ENCODE results near the gene PPP1R16B.

The PPP1R16B gene

GRCh38 chr20:38962044-38962927, 156.8 kb downstream of the PPP1R16B start, which contains the start of gene DHX35 (continued):
- peak; percentile 38; the same call in 1 of the 2 replicates for TF ChIP-seq ZNF639 (tag by site-specific recombination; IDR thresholded peaks at IDR 0.05)
- no peak for TF ChIP-seq ZNF585B (tag by site-specific recombination; IDR thresholded peaks at IDR 0.05)
- no peak for TF ChIP-seq ZNF747 (tag by site-specific recombination; IDR thresholded peaks at IDR 0.05)
- peak; percentile 91 for TF ChIP-seq YY1 (tag by site-specific recombination; IDR thresholded peaks at IDR 0.05)
- TF ChIP-seq ZNF157 (tag by site-specific recombination; IDR thresholded peaks at IDR 0.05) = no peak
- no peak for TF ChIP-seq ZNF391 (tag by site-specific recombination; IDR thresholded peaks at IDR 0.05; ENCODE audit: borderline replicate concordance, low read depth)
- TF ChIP-seq KLF10 (tag by site-specific recombination; IDR thresholded peaks at IDR 0.05) = peak; percentile 95
- TF ChIP-seq ZSCAN23 (tag by site-specific recombination; IDR thresholded peaks at IDR 0.05) = no peak
- no peak for TF ChIP-seq TSHZ1 (tag by site-specific recombination; IDR thresholded peaks at IDR 0.05; ENCODE audit: borderline replicate concordance)
- no peak for TF ChIP-seq ZNF768 (tag by site-specific recombination; IDR thresholded peaks at IDR 0.05)
- TF ChIP-seq SALL2 (tag by site-specific recombination; IDR thresholded peaks at IDR 0.05; ENCODE audit: borderline replicate concordance) = no peak
- no peak for TF ChIP-seq ZNF248 (tag by site-specific recombination; IDR thresholded peaks at IDR 0.05)
- no peak for TF ChIP-seq ZNF610 (tag by site-specific recombination; IDR thresholded peaks at IDR 0.05; ENCODE audit: borderline replicate concordance)
- TF ChIP-seq SCRT1 (tag by site-specific recombination; IDR thresholded peaks at IDR 0.05; ENCODE audit: borderline replicate concordance) = peak; percentile 70; the same call in 1 of the 2 replicates
- no peak for TF ChIP-seq ZNF423 (tag by site-specific recombination; IDR thresholded peaks at IDR 0.05)
- TF ChIP-seq ZNF518A (tag by site-specific recombination; conservative IDR thresholded peaks at IDR 0.05; ENCODE audit: low read depth) = peak; percentile 44; the same call in 1 of the 2 replicates
- no peak for TF ChIP-seq ZNF837 (tag by site-specific recombination; IDR thresholded peaks at IDR 0.05)
- no peak for TF ChIP-seq ZNF121 (tag by site-specific recombination; IDR thresholded peaks at IDR 0.05)
- TF ChIP-seq OSR2 (tag by site-specific recombination; IDR thresholded peaks at IDR 0.05) = peak; percentile 73
- peak; percentile 98 for TF ChIP-seq SP3 (tag by site-specific recombination; IDR thresholded peaks at IDR 0.05)
- no peak; the same call in 1 of the 2 replicates for TF ChIP-seq ZFP37 (tag by site-specific recombination; IDR thresholded peaks at IDR 0.05)
- peak; percentile 73; the same call in 1 of the 2 replicates for TF ChIP-seq PRDM10 (tag by site-specific recombination; IDR thresholded peaks at IDR 0.05)
- peak; percentile 86 for TF ChIP-seq EGR2 (tag by site-specific recombination; IDR thresholded peaks at IDR 0.05; ENCODE audit: low read depth)
- TF ChIP-seq ZNF580 (tag by site-specific recombination; IDR thresholded peaks at IDR 0.05) = peak; percentile 64
- TF ChIP-seq GLI4 (tag by site-specific recombination; IDR thresholded peaks at IDR 0.05) = no peak
